ENCODE data around the gene ANKS1B. TPM values are rescaled to one million over a fixed set of nuclear protein-coding genes. Genes with fewer than 3 reads are reported as not detected.

The ANKS1B gene
- total RNA-seq, 1 donor from 2014 or later: 1.9 TPM

DNA sequence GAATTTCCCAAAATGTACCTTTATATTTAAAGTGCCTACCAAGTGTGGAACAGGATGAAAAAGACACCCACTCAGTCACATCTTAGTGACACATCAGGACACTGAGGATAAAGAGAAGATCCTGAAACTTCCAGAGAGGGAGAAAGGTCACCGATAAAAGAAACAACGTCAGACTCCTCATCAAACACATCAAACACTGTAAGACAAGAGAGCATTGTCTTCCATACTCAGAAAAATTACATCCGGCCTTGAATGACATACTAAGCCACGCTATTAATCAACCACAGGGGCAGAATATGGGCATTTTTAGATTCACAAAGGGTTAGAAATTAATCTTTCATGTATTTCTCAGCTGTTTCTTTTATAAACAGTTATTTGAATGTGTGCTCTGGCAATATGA lies 849.4 kb downstream of the ANKS1B start:
- DNase-seq (ENCODE audit: low spot score): no peak
- intact Hi-C loops (cut with DNase I): no loop called here

DNA sequence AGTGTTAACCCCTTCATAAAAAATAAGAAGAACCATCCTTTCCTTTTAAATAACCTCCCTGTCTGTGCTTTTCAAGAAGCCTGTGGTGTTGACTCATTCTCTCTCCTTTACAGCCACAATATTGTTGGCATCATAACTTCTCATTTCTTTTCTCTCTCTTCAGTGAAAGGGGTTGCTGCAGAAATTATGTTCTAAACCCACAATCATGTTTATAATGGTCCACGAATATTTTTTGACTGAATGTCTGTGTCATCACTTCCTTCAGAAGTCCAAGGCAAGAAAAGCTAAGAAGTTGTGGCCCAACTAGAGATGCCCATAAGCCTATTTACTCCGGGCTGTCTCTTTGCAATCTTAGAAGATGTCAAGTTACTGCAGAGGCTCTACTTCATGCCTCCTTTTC lies 851.3 kb downstream of the ANKS1B start:
- DNase-seq (ENCODE audit: low spot score): no peak
- intact Hi-C loops (cut with DNase I): no loop called here

DNA sequence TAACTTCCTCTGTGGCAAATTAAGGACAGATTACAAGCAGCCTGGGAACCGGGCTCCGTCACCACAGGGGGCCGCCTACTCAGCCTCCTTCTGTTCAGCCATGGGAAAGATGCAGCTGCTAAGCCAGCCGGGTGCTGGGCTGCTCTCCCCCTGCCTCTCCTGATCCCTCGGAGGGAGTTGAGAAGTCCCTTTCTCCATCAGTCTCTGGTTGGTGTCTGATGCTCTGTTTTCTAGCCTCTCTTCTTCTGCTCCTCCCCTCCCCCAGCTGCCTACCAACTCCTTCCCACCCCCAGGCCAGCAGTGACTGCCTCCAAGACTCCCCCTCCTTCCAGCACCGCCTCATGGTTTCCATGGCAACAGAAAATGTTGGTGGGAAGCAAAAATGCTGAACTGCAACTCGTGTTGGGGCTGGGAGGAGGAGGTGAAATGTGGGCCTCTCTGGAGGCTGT lies 853.0 kb downstream of the ANKS1B start:
- DNase-seq (ENCODE audit: low spot score): no peak
- intact Hi-C loops (cut with DNase I): no loop called here

DNA sequence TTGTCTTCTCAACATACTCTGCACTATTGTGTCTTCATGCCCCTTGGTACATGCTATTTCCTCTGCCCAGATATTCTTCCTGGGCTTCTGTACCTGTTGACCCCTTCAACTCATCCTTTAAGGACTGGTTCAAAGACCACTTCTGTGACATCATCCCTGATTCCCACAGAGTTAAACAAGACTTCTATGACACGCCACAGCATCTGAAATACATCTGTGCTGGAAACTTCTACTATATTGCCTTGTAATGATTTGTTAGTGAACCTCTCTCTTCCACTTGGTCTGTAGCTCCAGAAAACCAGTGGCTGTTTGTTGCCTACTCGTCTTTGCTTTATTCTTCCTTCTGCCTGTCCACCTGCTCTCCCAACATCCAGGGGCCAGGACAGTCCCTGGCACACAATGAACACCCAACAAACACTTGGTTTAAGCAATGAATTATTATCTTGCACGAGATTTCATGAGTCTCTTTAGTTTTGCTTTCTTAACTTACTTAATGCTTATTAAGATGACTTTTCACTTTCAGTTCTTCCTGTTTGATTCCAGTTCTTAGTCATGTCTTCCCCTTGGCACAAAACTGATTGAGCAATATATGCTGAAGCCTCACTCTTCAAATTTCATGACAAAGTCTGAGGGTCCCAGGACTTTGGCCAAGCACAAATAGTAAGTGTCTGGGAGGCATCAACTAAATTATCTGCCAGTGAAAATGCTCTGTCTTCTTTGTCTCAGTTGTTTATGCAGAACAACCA lies 853.8 kb downstream of the ANKS1B start:
- no peak for DNase-seq (ENCODE audit: low spot score)
- intact Hi-C loops (cut with DNase I): no loop called here

DNA sequence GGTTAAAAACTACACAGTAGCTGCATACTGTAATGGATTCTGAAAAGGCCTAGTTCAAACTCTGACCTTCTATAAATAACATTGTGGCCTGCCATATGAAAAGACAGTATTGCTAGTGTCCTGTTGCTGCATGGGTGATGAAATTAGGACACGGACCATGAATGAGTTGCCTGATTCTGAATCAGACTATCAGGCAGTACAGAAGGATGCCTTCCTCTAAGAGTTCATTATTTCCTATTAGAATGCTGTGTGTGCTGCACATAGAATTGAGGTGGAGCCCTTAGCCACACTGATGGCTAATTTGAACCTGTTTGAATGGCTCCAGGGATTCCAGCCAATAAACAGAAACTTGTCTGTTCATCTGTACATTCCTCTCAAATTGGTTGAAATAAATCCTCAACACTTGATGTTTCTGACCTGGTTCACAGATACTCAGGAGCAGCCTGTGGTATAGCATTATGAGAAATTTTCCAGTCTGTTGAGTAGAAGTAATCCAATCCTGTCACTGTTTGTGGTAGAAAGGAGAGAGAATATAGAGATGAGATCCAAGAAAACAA lies 856.4 kb downstream of the ANKS1B start:
- intact Hi-C loops (cut with DNase I): no loop called here
- DNase-seq (ENCODE audit: low spot score): no peak

DNA sequence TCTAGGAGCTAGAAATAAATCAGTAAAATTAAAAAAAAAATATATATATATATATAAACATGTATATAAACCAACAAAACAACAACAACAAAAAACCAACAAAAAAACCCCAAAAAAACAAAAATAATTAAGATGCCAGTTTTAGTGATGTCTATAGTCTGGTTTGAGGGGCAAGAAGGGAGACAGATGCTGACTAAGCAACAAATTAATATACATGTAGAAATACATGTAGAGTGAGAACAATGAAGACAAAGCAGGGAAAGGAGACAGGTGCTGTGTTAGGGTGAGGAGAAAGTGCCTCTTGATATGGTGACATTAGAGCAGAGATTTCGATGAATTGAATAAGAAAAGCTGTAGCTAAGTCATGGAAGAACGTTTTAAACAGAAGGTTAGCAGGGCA lies 861.8 kb downstream of the ANKS1B start:
- no peak for DNase-seq (ENCODE audit: low spot score)
- intact Hi-C loops (cut with DNase I): no loop called here

DNA sequence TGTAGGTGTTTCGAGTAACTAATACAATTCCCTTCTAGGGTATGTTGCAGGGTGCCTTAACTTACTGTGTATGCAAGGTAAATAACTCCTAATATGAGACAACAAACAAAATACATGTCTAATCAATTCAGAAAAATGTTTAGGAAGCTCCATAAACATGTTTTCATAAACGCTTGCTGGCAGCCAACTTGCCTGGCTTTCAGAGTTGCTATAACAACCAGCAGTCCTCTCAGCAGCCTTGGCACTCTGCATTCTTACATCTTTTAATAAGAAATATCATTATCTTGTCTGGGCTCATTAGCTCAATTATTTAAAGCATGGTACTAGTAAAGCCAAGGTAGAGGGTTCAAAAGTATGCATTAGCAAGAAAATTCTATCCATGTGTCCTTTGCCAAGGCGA lies 862.2 kb downstream of the ANKS1B start:
- DNase-seq (ENCODE audit: low spot score): no peak
- intact Hi-C loops (cut with DNase I): no loop called here

DNA sequence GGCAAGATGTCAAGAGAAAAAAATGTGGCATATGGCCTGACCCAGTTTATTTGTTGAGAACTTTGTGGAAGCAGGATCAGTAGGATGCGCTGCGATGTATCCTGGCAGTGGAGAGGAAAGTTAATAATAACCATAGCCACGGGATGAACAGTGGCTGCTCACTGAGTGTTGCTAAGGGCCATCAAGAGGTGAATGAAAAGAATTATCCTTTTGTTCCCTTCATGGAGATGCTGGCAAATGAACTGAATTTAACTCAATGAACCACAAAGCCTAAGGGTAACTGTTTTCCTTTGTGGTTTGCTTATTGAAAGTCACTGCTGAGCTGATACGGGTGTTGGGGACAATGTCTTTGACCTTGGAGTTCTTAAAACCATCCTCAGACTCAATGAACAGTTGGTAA lies 863.2 kb downstream of the ANKS1B start:
- intact Hi-C loops (cut with DNase I): no loop called here
- no peak for DNase-seq (ENCODE audit: low spot score)

DNA sequence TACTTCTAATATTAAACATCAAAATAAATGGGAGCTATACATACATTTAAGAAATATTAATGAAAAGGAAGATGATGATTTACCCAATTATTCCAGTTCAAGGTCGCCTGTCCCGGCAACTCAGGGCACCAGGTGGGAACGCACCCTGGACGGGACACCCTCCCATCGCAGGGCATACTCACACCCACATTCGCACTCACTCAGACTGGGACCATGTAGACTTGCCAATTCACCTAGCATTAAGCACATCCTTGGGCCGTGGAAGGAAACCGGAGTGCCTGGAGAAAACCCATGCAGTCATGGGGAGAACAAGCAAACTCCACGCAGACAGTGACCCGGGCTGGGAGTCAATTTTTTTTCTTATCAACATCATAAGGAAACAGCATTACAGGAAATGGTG lies 864.8 kb downstream of the ANKS1B start:
- intact Hi-C loops (cut with DNase I): no loop called here
- no peak for DNase-seq (ENCODE audit: low spot score)

DNA sequence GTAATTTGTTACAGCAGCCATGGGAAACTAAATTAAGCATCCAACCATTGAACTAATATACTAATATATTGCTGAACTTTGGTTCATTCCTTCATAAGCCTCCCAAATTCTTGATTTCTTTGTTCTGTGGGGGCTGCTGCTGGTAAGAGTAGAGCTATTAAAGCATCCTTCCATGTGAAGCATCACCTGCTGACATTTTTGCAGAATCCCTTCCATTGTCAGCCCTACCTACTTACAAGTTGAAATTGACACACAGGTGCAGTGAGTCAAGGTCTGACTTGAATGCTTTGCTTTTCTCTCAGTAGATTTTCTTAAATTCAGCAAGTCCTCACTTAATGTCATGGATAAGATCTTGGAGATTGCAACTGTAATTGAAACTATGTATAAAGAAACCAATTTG lies 865.3 kb downstream of the ANKS1B start:
- intact Hi-C loops (cut with DNase I): no loop called here
- no peak for DNase-seq (ENCODE audit: low spot score)

DNA sequence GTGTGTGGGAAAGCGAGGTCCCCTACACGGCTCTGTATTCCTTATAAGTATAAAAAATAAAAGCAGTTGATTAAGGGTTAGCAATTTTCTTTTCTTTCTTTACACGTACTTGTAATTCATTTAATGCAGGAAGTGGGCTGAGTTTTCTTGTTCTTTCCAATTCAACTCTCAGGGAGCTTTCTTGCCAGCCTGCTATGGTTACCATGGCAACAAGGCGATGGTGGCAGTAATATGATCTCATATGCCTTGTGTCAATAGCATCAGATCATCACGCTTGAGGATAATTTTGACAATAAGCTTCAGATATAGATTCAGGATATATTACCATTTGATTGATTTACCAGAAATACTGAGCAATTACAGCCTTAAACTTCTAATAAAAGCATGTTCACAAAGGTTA lies 873.1 kb downstream of the ANKS1B start:
- DNase-seq (ENCODE audit: low spot score): no peak
- intact Hi-C loops (cut with DNase I): no loop called here

DNA sequence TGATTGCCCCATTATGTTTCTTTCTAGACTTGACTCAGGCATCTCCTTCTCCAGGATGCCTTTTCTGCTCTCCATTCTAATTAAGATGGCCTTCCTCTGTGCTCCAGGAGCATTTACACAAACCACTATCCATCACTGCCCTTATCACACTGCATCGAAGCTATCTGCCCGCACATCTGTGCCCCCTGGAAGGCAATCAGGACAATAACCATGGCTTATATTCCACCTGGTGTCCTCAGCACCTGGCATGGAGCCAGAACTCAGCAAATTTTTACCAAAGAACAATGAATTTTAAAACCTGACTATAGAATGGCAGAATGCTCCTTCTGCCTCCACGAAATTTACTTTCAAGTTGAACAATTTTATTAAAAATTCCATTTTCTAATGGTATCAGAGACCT lies 873.9 kb downstream of the ANKS1B start:
- intact Hi-C loops (cut with DNase I): no loop called here
- no peak for DNase-seq (ENCODE audit: low spot score)

DNA sequence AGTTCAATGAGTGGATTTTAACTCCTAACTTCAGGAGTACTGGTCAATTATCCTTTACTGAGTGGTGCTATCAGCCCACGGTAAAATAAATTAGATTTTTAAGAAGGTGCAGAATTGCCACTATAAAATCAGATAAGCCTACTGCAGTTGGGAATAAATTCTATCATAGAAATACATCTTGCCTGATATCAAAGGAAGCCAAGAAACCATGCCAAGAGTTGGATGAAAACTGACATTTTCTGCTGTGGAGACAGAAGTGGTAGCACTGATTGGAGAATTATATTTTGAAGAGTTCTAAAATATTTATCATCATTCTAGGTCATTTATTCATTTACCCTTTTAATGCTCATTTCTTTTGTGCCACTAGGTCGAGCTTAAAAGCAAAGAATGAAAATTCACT lies 874.5 kb downstream of the ANKS1B start:
- intact Hi-C loops (cut with DNase I): no loop called here
- no peak for DNase-seq (ENCODE audit: low spot score)

DNA sequence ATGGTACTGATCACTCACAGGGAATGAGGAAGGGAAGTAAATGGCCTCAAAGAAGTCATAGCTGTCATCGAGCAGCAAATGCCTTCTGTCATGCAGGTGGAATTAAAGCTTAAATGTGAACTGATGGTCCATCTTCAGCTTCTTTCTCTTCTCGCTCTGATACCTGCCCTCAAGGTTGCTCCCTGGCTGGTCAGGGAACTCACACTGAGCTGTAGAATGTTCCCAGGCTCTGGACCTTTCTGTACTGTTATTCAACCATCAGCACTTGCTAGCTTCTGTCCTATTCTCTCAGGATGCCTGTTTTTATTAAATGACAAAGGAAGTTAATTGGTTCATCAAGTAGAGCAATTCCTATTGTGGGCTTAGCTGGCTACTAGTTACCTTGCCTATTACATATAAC lies 875.8 kb downstream of the ANKS1B start:
- intact Hi-C loops (cut with DNase I): no loop called here

DNA sequence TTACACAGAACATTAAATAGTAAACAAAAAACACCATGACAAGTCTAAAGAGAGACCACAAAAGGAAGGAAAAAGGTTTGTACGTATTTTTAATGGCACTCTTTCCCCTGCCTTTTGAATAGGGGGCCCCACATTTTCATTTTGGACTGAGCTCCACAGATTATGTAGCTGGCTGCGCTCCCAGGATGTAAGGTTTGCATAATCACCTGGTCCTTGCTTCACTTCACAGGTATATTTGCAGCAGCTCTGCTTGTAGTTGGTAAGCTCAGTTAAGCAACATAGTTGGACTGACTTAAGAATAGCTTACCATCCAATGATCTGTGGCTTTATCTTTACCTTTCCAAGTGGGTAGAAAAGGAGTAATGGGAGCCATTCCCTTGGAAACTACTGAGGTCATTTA lies 885.0 kb downstream of the ANKS1B start:
- DNase-seq (ENCODE audit: low spot score): no peak
- intact Hi-C loops (cut with DNase I): no loop called here

More for the DNA sequence above, 875.8 kb downstream of the ANKS1B start:
- no peak for DNase-seq (ENCODE audit: low spot score)

DNA sequence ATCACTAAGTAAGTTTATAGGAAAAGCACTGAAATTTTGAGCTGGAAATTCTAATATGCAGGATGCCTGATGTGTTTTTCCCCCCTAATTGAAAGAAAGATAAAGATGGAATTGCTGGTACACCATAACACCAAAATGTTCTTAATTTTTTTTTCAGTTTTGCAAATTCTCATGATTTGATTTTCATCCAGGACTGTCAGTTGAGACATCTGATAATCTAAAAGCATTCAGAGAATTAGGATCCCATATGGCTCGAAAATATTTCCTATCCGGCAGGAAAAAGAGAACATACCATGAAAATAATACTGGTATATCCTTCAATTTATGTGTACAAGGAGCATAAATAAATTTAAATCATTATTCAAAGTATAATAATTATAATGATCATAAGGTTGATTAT lies 887.6 kb downstream of the ANKS1B start:
- intact Hi-C loops (cut with DNase I): no loop called here
- no peak for DNase-seq (ENCODE audit: low spot score)

DNA sequence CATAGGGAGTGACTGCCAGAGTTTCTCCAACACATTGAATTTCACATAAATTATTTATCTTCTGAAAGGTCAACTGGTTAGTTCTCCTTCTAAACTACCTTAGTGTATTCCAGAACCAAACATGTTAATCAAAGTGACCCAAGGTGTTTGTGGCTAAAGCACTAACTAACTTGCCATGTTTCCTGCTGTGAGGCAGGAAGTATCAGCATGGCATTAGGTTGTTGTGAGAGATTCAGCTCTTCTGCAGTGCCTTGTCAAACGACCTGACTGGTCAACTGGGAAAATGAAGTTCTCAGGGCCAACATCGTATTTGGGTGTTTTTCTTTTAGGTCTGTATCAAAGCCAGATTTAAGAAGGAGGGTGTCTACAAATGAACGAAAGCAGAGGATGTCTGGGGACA lies 891.6 kb downstream of the ANKS1B start:
- DNase-seq (ENCODE audit: low spot score): no peak
- intact Hi-C loops (cut with DNase I): no loop called here

DNA sequence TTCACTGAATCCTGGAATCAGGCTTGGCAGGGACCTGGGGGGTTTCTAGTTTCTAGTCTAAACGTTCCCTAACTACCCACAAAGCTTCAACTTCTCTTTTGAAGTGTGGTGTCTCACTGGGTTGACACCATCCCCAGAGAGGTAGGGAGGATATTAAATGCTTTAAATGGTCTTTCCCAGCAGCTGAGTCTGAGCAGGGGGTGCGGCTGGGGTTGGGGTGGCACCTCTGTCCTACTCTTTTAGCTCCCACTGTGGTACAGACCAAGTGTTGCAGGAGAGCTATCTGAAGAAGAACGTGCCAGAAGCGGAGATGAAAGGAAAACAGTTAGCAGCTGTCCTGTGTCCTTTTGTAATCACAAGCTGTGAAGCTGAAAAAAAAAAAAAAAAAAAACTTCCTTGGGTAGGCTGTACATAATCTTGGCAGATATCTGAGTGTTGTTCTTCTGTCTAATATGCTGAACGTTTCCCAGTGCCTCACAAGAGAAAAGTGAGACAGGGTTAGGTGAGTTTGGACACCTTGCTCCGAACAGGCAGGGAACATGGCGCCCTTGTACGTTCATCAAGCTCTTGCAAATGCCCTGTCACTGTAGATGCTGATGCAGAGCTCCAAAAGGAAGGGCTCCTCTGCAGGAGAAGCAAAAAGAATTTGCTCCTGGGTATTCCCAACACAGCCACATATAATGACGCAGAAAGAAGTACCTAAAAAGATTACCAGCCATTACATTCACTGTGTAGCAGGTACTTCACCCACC lies 892.5 kb downstream of the ANKS1B start:
- intact Hi-C loops (cut with DNase I): no loop called here
- no peak for DNase-seq (ENCODE audit: low spot score)

DNA sequence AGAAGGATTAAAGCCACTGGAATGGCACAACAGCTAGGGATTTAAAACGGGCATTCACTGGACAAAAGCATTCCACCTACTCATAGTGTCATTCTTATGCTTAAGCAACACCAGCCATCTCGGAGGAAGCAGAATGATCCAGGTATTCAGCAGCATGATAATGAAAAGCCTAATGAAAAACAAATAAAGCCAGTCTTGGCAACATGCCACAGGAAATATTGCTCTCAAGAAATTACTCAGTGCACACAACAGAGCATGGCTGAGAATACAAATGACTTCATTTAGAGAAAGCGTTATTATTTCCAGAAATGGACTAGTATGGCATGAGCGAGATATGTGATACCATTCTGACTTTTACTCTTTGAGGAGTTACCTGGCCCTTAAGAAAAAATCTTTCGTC lies 897.5 kb downstream of the ANKS1B start:
- intact Hi-C loops (cut with DNase I): no loop called here

DNA sequence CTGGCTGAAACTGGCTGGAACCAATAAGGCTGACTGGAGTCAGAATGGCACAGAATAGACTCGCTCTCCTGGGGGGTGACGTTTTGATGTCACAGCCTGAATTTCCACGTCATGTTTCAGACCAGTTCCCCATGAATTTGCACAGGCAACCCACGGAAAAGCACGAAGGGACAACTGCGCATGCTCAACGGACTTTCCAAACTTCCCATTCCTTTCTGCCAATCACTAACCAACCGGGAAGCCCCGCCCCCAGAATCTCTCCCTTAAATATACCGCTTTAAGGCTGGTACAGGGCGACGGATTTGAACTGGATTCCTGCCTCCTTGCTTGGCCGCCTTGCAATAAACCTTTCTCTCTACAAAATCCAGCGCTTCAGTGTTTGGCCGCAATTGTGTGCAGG lies 904.9 kb downstream of the ANKS1B start:
- DNase-seq (ENCODE audit: low spot score): no peak
- intact Hi-C loops (cut with DNase I): no loop called here

More for the DNA sequence above, 897.5 kb downstream of the ANKS1B start:
- DNase-seq (ENCODE audit: low spot score): no peak
